CD8-positive, alpha-beta memory T cell (primary cell): ENCODE measurements around the gene MT1X. TPM values are rescaled to one million over a fixed set of nuclear protein-coding genes. Genes with fewer than 3 reads are reported as not detected.
"Not testable (repeated sequence)": the region's sequence is repeated elsewhere in the genome, so short reads cannot be mapped to it uniquely, and the experiment has no call there.

Experiments
- CTCF ChIA-PET: fragments of 350-600 bp; sonication (Branson Sonifier 250); formaldehyde crosslinking; loops from one replicate; lab custom pipeline; 2021; ENCODE audit warnings: antibody characterized with exemption; lab: Charles Lee
- POLR2A ChIA-PET: fragments of 350-600 bp; sonication (Branson Sonifier 250); formaldehyde crosslinking; loops from one replicate; lab custom pipeline; 2021; ENCODE audit warnings: antibody characterized with exemption; lab: Charles Lee
- DNase-seq, 5 donors: peaks; one replicate each; pipeline versions ENCODE4 v3.0.0 to v3.0.0-alpha.2; 2020 to 2022; ENCODE audit warnings: mixed read lengths in 1 of 5
- H3K27ac ChIP-seq: one replicate; pipeline ENCODE4 v1.7.0; 2013; ENCODE audit warnings: low read depth, mild to moderate bottlenecking, low read length, moderate library complexity
- H3K27me3 ChIP-seq: 2 replicates; pipeline ENCODE4 v1.7.0; 2013; ENCODE audit warnings: low read length, mild to moderate bottlenecking; ENCODE audit not compliant: insufficient read depth, poor library complexity, severe bottlenecking
- H3K36me3 ChIP-seq: 2 replicates; pipeline ENCODE4 v1.7.0; 2013; ENCODE audit warnings: mild to moderate bottlenecking, low read length, moderate library complexity; ENCODE audit not compliant: insufficient read depth
- H3K4me1 ChIP-seq: 2 replicates; pipeline ENCODE4 v1.7.0; 2013; ENCODE audit warnings: mild to moderate bottlenecking, low read length, moderate library complexity; ENCODE audit not compliant: insufficient read depth
- H3K4me3 ChIP-seq: 2 replicates; pipeline ENCODE4 v1.7.0; 2013; ENCODE audit warnings: mild to moderate bottlenecking, low read length
- H3K9me3 ChIP-seq: 2 replicates; pipeline ENCODE4 v1.7.0; 2013; ENCODE audit warnings: mild to moderate bottlenecking, low read length
- H3K27ac Mint-ChIP-seq, 8 donors: one replicate each; pipeline ENCODE4 v1.8.0; 2020 to 2021; ENCODE audit warnings: mixed read lengths in 8 of 8, mild to moderate bottlenecking in 6 of 8, inconsistent platforms in 3 of 8, moderate library complexity in 3 of 8
- H3K27me3 Mint-ChIP-seq, 2 donors: one replicate each; pipeline ENCODE4 v1.8.0; 2020 to 2021; ENCODE audit warnings: mixed read lengths in 2 of 2, mild to moderate bottlenecking in 1 of 2, moderate library complexity in 1 of 2
- H3K36me3 Mint-ChIP-seq, 3 donors: one replicate each; pipeline ENCODE4 v1.8.0; 2020 to 2021; ENCODE audit warnings: mixed read lengths in 3 of 3, inconsistent platforms in 1 of 3, mild to moderate bottlenecking in 1 of 3
- H3K4me1 Mint-ChIP-seq, 3 donors: one replicate each; pipeline ENCODE4 v1.8.0; 2020 to 2021; ENCODE audit warnings: mixed read lengths in 3 of 3, inconsistent platforms in 1 of 3, mild to moderate bottlenecking in 1 of 3
- H3K4me3 Mint-ChIP-seq, 7 donors: one replicate each; pipeline ENCODE4 v1.8.0; 2020 to 2021; ENCODE audit warnings: mixed read lengths in 7 of 7, mild to moderate bottlenecking in 6 of 7, moderate library complexity in 4 of 7, inconsistent platforms in 2 of 7
- H3K9me3 Mint-ChIP-seq, 5 donors: one replicate each; pipeline ENCODE4 v1.8.0; 2020 to 2022; ENCODE audit warnings: mixed read lengths in 5 of 5, mild to moderate bottlenecking in 3 of 5, moderate library complexity in 2 of 5, inconsistent platforms in 1 of 5
- polyA plus RNA-seq: library from polyadenylated mRNA; unstranded; fragments of 300-500 nt; fragmentation: Illumina TruSeq; gene quantifications from one replicate; pipeline ENCODE4 v1.2.3, GENCODE V29; 2021
- total RNA-seq, 2 experiments: library from RNA; stranded (reverse); gene quantifications; one replicate each; pipeline ENCODE4 v1.2.3, GENCODE V29; 2021

Gene MT1X
- total and polyA plus RNA-seq, 3 experiments from 2014 or later, result 85.4 to 181 (median 93.8) TPM

GRCh38 chr16:56657555-56658326 is 24.5 kb upstream of the MT1X start, which contains the start of gene MT1F:
Gene MT1F, plus strand, starts transcription at chr16:56657959. Its CDS starts 100 bp downstream, at chr16:56658059.
- H3K4me1 ChIP-seq, result peaks cover 21% of the 10 kb centered on the region
- ChIA-PET POLR2A (interaction anchor here (0.6 to 1.5 kb wide), 4 partner anchors 14 to 25 kb away, joined by 3 to 14 read pairs (median 6); no protein-coding TSS in a partner anchor), CTCF (no interaction called here)
- Mint-ChIP-seq H3K9me3 (no peaks in the 10 kb centered on the region), H3K36me3 (peaks cover 0 to 11% (median 0%) of the 10 kb centered on the region in 3 donors), H3K4me1 (peaks cover 24 to 48% (median 43%) of the 10 kb centered on the region in 3 donors), H3K27me3 (peaks cover 1 to 10% of the 10 kb centered on the region in 2 donors), H3K27ac (peak within 1 kb of the TSS; percentile 51 to 99 (median 94)), H3K4me3 (peak within 1 kb of the TSS; percentile 92 to 98 (median 95))
- H3K27me3 ChIP-seq, result no peaks in the 10 kb centered on the region
- H3K4me3 ChIP-seq, result peak within 1 kb of the TSS; percentile 80
- peak; percentile 55 to 84 (median 68) for DNase-seq
- H3K9me3 ChIP-seq, result no peaks in the 10 kb centered on the region
- H3K36me3 ChIP-seq, result no peaks in the 10 kb centered on the region
- H3K27ac ChIP-seq, result peak within 1 kb of the TSS; percentile 51

DNA sequence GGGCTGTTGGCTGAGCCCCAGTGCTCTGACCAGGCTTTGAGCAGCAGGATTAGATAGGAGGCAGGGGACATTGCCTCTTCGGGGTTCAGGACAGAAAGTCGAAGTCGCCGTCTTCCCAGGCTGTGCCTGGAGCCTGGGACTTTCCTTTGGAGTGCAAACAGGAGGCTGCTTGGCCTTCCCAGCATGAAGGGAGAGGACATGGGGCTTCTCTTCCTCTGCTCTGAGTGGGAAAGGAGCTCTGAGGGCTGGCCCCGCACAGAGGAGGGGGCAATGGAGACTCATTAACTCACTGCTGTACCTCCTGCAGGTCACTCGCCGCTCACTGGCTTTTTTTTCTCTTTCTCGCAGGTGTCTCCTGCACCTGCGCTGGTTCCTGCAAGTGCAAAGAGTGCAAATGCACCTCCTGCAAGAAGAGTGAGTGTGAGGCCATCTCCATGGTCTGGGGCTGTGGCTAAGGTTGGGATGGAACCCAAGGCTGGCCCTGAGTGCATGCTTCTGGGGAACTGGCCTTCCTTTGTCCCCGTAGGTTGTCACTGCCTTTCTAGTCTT is 23.9 kb upstream of the MT1X start:
- Mint-ChIP-seq H3K27ac (peak overlapping the region; percentile 51 to 99 (median 94)), H3K4me3 (peak overlapping the region; percentile 92 to 98 (median 95)), H3K27me3 (peaks cover 1 to 3% of the 10 kb centered on the region in 2 donors), H3K4me1 (peaks cover 27 to 51% (median 47%) of the 10 kb centered on the region in 3 donors), H3K36me3 (peaks cover 0 to 12% (median 0%) of the 10 kb centered on the region in 3 donors), H3K9me3 (no peaks in the 10 kb centered on the region)
- H3K9me3 ChIP-seq, result no peaks in the 10 kb centered on the region
- DNase-seq, result no peak
- ChIA-PET POLR2A (interaction anchor here (1.5 kb wide), 1 partner anchor 25 kb away, joined by 7 read pairs; no protein-coding TSS in a partner anchor), CTCF (no interaction called here)
- peaks cover 23% of the 10 kb centered on the region for H3K4me1 ChIP-seq
- no peaks in the 10 kb centered on the region for H3K27me3 ChIP-seq
- no peaks in the 10 kb centered on the region for H3K36me3 ChIP-seq
- H3K27ac ChIP-seq, result peak overlapping the region; percentile 11
- peak overlapping the region; percentile 80 for H3K4me3 ChIP-seq

DNA sequence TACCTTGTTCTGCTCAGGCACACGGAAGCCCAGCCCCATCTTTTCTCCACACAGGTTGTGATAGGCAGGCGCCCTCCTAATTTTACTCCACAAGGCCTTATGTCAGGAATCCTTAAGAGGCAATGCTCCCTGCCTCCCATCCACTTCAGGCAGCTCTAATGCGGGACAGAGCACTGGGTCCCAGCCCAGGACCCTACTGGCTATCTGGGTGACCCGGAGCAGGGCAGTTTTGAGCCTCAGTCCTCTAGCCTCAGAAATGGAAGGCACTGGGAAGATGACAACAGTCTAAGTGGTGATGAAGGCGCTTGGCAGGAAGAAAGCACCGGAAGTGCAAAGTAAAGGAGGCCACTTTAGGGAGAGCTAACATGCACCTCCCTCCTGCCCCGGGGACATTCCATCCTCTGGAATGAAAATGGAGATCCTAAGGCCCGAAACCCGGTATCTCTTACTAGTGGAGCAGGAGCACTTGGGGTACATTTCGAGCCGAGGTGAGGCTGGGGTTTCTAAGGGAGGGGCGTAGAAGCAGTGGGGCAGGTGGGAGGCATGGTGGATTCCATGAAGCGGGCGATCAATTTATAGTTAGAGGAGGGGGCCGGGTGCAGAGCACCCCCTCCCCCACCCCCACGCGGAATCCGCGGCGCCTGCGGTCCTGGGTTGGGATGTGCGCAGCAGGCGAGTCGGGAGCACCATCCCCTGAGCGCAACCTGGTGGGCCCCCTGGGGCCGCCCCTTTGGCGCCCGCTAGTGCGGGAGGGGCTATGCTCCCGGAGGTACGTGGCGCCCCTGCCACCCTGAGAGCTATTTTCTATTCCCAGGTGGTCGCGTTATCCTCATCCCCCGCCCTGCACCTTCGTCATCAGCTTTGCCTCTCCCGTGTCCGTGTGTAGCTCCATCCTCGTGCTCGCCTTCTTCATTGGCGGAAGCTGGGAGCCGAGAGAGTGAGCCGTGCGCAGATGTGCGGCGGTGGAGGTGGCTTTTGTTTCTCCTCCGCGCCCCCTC is 19.6 kb upstream of the MT1X start:
- Histone ChIP-seq H3K36me3 (no peaks in the 10 kb centered on the region), H3K4me1 (peaks cover 27% of the 10 kb centered on the region), H3K27me3 (peaks cover 5% of the 10 kb centered on the region), H3K9me3 (no peaks in the 10 kb centered on the region), H3K4me3 (peak overlapping the region; percentile 67), H3K27ac (peak overlapping the region; percentile 61)
- peak overlapping the region in 7 of 8 donors; percentile 69 to 95 (median 87) for H3K27ac Mint-ChIP-seq
- H3K36me3 Mint-ChIP-seq, result peaks cover 0 to 21% (median 3%) of the 10 kb centered on the region in 3 donors
- H3K4me3 Mint-ChIP-seq, result peak overlapping the region; percentile 84 to 94 (median 90)
- no peaks in the 10 kb centered on the region for H3K9me3 Mint-ChIP-seq
- H3K4me1 Mint-ChIP-seq, result peaks cover 31 to 51% (median 43%) of the 10 kb centered on the region in 3 donors
- H3K27me3 Mint-ChIP-seq, result peaks cover 8 to 16% of the 10 kb centered on the region in 2 donors
- DNase-seq, result peak in 3 of 5 donors; percentile 25 to 62 (median 40)
- POLR2A ChIA-PET, result interaction anchor here (1.3 to 1.4 kb wide), 2 partner anchors 19 to 20 kb away, joined by 4 read pairs; partner anchors contain the start of gene MT1X
- CTCF ChIA-PET, result interaction anchor here (0.6 to 1.9 kb wide), 7 partner anchors 9 to 289 kb away, joined by 3 to 8 read pairs (median 3); no protein-coding TSS in a partner anchor

GRCh38 chr16:56664506-56664905 is 17.8 kb upstream of the MT1X start:
- Mint-ChIP-seq H3K36me3 (peaks cover 0 to 16% (median 3%) of the 10 kb centered on the region in 3 donors), H3K9me3 (no peaks in the 10 kb centered on the region), H3K4me1 (peaks cover 26 to 50% (median 32%) of the 10 kb centered on the region in 3 donors), H3K27me3 (peaks cover 21 to 33% of the 10 kb centered on the region in 2 donors), H3K27ac (no peak overlapping the region), H3K4me3 (peak overlapping the region in 1 of 7 donors; percentile 15)
- CTCF ChIA-PET, result no interaction called here
- POLR2A ChIA-PET, result no interaction called here
- H3K27me3 ChIP-seq, result peaks cover 24% of the 10 kb centered on the region
- H3K27ac ChIP-seq, result no peak overlapping the region
- no peak for DNase-seq
- no peaks in the 10 kb centered on the region for H3K36me3 ChIP-seq
- no peak overlapping the region for H3K4me3 ChIP-seq
- H3K4me1 ChIP-seq, result peaks cover 20% of the 10 kb centered on the region
- no peaks in the 10 kb centered on the region for H3K9me3 ChIP-seq

DNA sequence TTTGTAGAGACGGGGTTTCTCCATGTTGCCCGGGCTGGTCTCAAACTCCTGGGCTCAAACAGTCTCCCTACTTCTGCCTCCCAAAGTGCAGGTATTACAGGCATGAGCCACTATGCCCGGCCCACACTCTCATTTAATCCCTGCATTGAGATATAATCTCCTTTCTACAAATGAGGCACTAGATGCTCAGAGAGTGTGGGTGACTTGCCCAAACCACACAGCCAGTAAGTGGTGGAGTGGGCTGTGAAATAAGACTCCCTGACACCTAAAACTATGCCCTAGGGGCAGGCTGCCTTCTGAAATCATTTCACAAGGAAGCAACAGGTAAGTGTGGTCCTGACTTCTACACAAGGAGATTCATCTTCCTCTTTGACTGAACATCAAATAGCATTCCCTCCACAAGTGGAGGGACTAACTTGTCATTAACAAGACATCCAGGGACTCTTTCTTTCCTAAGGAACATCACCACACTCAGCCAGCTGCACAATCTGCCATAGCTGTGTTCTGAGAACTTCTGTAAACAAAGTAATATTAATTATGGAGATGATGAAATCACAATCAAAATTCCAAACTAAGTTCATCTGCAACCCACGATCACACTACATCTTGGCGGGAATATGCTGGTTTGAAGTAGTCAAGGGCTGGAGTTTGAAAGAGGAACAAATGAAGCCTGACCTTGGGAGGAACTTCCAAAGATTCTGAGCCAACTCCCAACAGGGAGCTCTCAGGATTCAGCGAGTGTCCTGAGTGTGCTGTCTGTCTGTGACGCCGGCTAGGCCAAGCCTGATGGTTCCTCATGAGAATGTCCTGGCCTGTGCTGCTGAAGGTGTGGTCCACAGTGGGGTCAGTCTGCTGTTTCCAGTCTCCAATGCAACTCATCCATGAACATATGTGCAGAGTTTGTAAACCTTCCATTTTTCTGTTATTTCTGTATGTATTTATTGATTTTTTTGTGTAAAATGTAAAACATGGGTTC is 16.7 kb upstream of the MT1X start:
- peaks cover 0 to 15% (median 3%) of the 10 kb centered on the region in 3 donors for H3K36me3 Mint-ChIP-seq
- H3K4me1 Mint-ChIP-seq, result peaks cover 29 to 47% (median 33%) of the 10 kb centered on the region in 3 donors
- DNase-seq, POLR2A ChIA-PET, H3K9me3 ChIP-seq, H3K4me3 ChIP-seq, H3K27ac ChIP-seq, H3K9me3 Mint-ChIP-seq, CTCF ChIA-PET, H3K36me3 ChIP-seq, H3K27ac Mint-ChIP-seq: not testable (repeated sequence)
- H3K4me3 Mint-ChIP-seq, result peak overlapping the region in 3 of 7 donors; percentile 15 to 32 (median 15)
- peaks cover 33% of the 10 kb centered on the region for H3K27me3 ChIP-seq
- H3K27me3 Mint-ChIP-seq, result peaks cover 29 to 41% of the 10 kb centered on the region in 2 donors
- H3K4me1 ChIP-seq, result peaks cover 20% of the 10 kb centered on the region

- peak within 1 kb of the TSS in 1 of 8 donors; percentile 43 for H3K27ac Mint-ChIP-seq
- peaks cover 39 to 62% of the 10 kb centered on the region in 2 donors for H3K27me3 Mint-ChIP-seq
- Histone ChIP-seq H3K9me3 (no peaks in the 10 kb centered on the region), H3K36me3 (no peaks in the 10 kb centered on the region), H3K27ac (no peak within 1 kb of the TSS), H3K4me1 (peaks cover 13% of the 10 kb centered on the region), H3K4me3 (no peak within 1 kb of the TSS), H3K27me3 (peaks cover 40% of the 10 kb centered on the region)
- DNase-seq, result no peak
- H3K36me3 Mint-ChIP-seq, result peaks cover 0 to 13% (median 4%) of the 10 kb centered on the region in 3 donors
- POLR2A ChIA-PET, result no interaction called here
- no peaks in the 10 kb centered on the region for H3K9me3 Mint-ChIP-seq
- CTCF ChIA-PET, result no interaction called here
- peak within 1 kb of the TSS in 4 of 7 donors; percentile 5 to 40 (median 38) for H3K4me3 Mint-ChIP-seq
- H3K4me1 Mint-ChIP-seq, result peaks cover 16 to 32% (median 18%) of the 10 kb centered on the region in 3 donors
These were observed 14.4 kb upstream of the MT1X start, which contains the start of gene MT1G for GRCh38 chr16:56667581-56668571. Gene MT1G, minus strand, starts transcription at chr16:56668065. Its CDS starts 72 bp downstream, at chr16:56667993.
